HG03520 (cell line): Measurements from ENCODE around the gene IRAK4.
"Not testable (repeated sequence)": the region's sequence is repeated elsewhere in the genome, so short reads cannot be mapped to it uniquely, and the experiment has no call there.

Experiments
- ATAC-seq: cut with Tn5 transposase; IDR thresholded peaks from one replicate; pipeline ENCODE4 v1.9.1; 2021; ENCODE audit warnings: mild to moderate bottlenecking, moderate library complexity; ENCODE audit not compliant: unreplicated experiment

Gene IRAK4

DNA sequence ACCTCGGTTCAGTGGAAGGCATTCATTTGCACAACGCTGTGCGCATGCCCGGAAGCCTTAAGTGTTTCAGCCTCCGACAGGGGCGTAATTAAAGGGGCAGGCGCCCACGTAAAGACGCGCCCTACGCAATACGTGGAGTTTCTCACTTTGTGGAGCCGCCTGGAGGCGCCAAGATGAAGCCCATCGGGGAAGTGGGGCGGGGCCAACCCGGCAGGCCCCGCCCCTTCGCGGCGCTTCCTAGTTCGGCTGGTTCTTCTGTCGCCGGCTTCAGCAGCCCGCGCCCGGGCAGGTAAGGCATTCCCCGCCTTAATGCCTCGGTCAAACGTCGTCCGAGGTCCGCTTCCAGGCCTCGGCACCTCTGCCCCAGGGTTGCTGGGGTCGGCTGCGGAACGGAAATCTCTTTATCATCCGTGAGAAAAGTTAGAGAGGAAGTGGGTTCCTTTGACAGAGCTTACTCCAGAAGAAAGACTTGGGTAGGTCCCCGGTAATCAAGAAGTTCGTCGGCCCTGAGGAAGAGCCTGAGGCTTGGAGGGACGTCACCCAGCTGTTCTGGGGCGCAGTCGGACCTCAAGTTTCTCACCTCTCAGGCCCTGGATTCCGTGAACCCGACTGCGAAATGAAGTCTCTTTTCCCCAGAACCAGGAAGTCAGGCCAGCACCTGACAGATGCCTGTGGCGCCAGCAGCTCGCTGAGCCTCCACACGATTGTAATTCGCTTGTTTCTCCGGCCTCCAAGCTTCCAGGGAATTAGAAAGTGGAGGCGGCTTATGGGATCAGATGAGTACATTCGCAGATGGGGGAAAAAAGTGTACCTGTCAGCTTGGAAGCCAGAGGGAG is at the start of gene IRAK4, which contains the start of gene PUS7L:
Gene IRAK4, plus strand, starts transcription at position 224 of the 836 bp plus-strand sequence. CDS start 9,161 bp downstream, outside the sequence.
Gene PUS7L, minus strand, starts transcription at position 63 of the 836 bp plus-strand sequence. CDS start 3,545 bp downstream, outside the sequence.
- peak; percentile 98 for ATAC-seq

GRCh38 chr12:43711348-43711747 is 47.4 kb upstream of the IRAK4 start:
- no peak for ATAC-seq

- ATAC-seq, result no peak
These were observed 36.1 kb upstream of the IRAK4 start for GRCh38 chr12:43722621-43723020.

- no peak for ATAC-seq
These were observed 35.6 kb upstream of the IRAK4 start for GRCh38 chr12:43723134-43723533.

GRCh38 chr12:43728117-43728516 is 30.6 kb upstream of the IRAK4 start:
- ATAC-seq, result no peak

- ATAC-seq, result no peak
These were observed 30.1 kb upstream of the IRAK4 start for GRCh38 chr12:43728698-43729097.

GRCh38 chr12:43730283-43730682 is 28.5 kb upstream of the IRAK4 start:
- ATAC-seq, result no peak

GRCh38 chr12:43733687-43734086 is 25.1 kb upstream of the IRAK4 start:
- ATAC-seq, result no peak

DNA sequence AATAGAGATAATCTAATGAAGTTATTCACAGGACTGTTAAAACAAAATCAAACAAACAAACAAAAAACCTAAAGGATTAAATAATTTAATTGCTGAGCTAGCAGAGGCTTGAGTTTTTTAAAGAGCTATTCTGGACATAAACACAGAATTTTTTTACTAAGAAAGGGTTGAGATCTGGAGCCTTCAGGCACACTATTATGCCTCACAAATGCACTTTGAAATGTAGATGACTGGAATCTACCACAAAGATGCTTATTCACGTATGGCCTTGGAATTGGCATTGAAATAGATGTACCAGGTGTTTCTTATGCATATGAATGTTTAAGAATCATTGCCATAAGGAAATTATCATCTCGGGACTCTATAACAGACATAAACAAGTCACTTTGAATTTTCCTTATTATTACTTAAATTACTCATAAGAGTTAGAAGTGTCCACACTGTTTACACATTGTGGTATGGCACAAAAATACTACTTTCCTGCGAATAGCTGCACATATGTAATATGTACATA is 21.8 kb upstream of the IRAK4 start:
- ATAC-seq, result no peak

DNA sequence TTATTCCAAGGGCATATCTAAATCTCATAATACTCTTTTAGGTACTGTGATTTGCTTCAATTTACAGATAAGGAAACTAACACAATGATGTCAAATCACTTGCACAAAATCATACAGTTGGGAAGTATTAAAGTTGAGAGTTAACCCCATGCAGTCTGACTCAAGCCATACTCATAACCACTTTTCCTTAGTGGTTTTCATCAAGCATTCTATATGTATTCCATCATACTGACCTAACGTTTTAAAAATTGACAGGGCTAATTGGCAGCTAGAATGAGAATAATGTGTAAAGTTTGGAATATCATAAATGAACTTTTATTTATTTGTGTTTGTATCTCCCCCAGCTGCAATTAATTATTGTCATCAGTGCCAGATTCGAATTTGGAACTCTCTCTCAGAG is 21.1 kb upstream of the IRAK4 start:
- no peak for ATAC-seq

DNA sequence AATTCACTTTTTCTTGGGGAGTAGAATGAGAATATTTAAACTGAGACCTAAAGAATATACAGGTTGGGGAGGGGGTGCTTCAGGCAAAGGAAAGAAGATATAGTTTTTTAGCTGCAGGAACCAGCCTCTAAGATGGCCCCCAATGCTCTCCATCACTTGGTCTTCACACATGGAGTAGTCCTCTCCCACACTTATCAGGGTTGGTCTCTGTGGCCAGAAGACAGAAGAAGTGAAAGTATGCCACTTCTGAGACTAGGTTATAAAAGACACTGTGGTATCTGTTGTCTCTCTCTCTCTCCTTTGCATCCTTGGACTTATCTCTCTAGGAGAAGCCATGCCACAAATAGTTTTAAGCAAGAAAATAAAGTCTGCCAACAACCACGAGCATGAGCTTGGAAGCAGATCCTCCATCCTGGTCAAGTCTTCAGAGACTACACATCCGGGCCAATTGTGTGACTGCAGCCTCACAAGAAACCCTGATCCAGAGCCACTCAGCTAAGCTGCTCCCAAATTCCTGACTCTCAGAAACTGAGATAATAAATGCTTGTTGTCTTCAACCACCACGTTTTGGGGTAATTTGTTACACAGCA is 18.1 kb upstream of the IRAK4 start:
- no peak for ATAC-seq

DNA sequence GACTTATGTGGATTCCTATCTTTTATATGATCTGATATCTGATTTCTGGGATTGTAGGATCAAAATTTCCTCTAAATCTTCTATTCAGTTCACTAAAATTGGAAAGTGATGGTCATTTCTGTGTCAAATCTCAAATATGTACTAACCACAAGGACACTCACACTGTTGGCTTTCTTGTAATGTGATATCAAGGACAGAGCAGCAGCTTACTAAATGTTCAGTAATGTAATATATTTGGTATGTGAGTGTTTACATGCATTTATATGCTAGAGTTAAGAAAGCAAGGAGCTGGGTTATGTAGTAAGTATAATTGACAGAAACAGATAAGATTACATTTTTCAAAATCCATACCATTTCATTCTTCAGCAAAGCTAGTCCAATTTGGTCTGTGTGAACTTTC is 16.6 kb upstream of the IRAK4 start:
- no peak for ATAC-seq

- no peak for ATAC-seq
These were observed 13.9 kb upstream of the IRAK4 start for GRCh38 chr12:43744826-43745225.

DNA sequence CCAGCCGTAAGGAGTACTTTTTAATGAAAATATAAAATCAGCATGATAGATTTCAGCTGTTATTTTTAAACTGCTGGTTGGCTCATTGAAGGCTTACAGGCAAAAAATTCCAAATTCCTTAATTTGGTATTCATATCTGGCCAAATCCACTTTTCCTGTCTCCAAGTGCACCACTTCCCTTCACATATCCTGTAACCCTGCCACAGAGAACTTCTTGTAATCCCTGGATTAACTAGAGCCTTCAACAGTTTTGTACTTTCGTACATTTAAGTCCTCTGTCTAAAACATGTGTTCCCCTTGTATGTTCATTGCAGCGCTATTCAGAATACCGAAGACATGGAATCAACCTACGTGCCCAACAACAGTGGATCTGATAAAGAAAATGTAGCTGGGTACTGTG is 9.7 kb upstream of the IRAK4 start:
- ATAC-seq, result no peak

DNA sequence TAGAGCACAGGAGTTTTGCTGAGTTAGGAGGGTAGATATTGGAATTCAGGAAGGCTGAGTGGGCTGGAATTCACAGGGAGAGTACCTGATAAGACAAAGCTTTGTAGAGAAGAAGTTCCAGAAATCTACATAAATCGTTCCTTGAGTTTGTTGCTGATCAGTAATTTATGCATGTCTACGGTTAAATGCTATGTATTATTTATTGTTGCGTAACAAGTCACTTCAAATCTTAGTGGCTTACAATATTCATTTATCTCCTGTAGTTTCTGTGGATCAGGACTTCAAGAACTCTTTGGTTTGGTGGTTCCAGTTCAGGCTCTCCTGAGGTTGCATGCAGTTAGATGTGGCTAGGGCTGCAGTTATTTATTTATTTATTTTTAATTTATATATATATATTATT is 7.9 kb upstream of the IRAK4 start:
- ATAC-seq, result no peak

DNA sequence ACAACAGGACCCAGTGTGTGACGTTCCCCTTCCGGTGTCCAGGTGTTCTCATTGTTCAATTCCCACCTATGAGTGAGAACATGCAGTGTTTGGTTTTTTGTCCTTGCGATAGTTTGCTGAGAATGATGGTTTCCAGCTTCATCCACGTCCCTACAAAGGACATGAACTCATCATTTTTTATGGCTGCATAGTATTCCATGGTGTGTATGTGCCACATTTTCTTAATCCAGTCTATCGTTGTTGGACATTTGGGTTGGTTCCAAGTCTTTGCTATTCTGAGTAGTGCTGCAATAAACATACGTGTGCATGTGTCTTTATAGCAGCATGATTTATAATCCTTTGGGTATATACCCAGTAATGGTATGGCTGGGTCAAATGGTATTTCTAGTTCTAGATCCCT is 7.4 kb upstream of the IRAK4 start:
- ATAC-seq, result not testable (repeated sequence)

DNA sequence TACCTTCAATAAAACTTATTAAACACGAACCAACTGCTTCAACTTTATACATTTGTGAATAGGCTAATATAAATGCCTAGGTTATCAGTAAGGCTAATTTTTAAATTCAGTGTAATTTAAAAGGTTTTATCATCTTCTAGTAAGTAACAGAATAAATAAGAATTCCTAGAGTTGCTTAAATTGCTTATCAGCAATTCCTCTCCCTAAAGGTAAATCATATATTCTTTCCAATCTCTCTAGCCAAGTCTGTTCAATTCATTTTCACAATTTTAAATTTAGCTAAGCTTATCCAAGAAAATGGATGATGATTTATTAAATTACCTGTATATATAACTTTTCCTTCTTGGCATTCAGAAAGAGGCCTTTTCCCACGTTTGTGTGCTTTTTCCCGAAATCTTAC is 4.7 kb upstream of the IRAK4 start:
- ATAC-seq, result no peak

GRCh38 chr12:43758247-43758727 is 464 bp upstream of the IRAK4 start:
- ATAC-seq, result no peak

- ATAC-seq, result no peak
These were observed 1.6 kb downstream of the IRAK4 start for GRCh38 chr12:43760396-43760795.

DNA sequence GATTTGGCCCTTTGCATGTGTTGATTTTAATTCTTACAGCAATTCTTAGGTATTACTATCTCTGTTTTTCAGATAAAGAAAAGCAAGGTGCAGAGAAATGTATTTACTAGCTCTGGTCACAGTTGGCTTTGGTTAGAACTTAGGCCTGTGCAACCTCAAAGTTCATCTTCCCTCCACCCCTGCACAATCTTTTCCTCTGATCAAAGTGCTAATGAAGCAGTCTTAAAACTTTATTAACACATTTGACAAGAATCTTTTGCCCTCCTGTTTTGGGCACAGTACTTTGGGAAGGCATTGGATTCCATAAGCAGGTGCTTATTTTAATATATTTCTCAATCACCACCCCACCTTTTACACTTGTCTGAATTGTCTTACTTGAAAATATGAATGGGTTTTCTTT is 2.7 kb downstream of the IRAK4 start:
- no peak for ATAC-seq

DNA sequence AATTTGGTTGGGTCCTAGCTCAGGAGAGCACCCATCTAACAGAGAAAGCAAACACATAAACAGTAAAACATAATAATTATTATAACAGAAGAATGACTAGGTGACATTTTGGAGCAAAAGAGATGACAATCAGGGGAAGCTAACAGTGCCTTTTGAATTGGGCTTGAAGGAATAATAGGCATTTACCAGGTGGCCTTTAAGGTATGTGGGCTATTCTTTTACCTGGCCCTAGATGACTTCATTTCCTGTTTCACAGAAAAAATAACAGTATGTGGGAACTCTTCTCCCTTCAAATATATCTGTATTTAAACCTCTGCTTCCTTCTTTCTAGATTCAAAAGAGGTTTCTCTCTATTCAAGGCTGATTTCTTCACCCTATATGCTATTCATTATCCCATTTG is 3.8 kb downstream of the IRAK4 start:
- no peak for ATAC-seq

DNA sequence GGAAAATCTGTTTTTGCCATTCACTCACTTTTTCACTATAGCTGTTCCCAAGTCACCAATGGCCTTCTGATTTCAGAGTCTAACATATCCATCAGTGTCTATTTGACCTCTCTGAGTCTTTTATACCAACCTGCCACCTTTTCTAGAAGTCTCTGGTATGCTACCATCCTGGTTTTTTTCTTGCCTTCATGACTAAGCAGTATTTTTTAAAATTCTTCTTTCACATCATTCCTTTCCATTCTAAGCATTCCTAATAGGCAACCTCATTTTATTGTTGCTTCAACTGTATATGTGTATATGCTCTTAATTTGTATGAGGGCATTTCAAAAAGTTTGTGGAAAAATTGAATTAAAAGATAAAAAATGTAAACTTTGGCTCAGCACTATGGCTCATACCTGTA is 5.0 kb downstream of the IRAK4 start:
- ATAC-seq, result no peak
